Nephron progenitor cell (in vitro differentiated cells): ENCODE measurements around the gene UCHL3.

Experiments
- DNase-seq: peaks from one replicate; pipeline ENCODE4 v3.0.0; 2021
- H3K27ac Mint-ChIP-seq: 2 replicates; pipeline ENCODE4 v1.8.0; 2021; ENCODE audit warnings: mild to moderate bottlenecking, moderate library complexity, mixed read lengths
- H3K27me3 Mint-ChIP-seq: 2 replicates; pipeline ENCODE4 v1.8.0; 2021; ENCODE audit warnings: mild to moderate bottlenecking, low read depth, mixed read lengths; ENCODE audit not compliant: poor library complexity
- H3K36me3 Mint-ChIP-seq: 2 replicates; pipeline ENCODE4 v1.8.0; 2021; ENCODE audit warnings: low read depth, mixed read lengths
- H3K4me1 Mint-ChIP-seq: 2 replicates; pipeline ENCODE4 v1.8.0; 2021; ENCODE audit warnings: mixed read lengths
- H3K4me3 Mint-ChIP-seq: 2 replicates; pipeline ENCODE4 v1.8.0; 2021; ENCODE audit warnings: mild to moderate bottlenecking, moderate library complexity, mixed read lengths
- H3K9me3 Mint-ChIP-seq: 2 replicates; pipeline ENCODE4 v1.8.0; 2021; ENCODE audit warnings: mild to moderate bottlenecking, moderate library complexity, mixed read lengths
- CTCF ChIP-seq: fragments of 200-600 bp; sonication (generic); IDR thresholded peaks from 2 replicates; pipeline ENCODE4 v1.5.0; 2021; ENCODE audit warnings: antibody characterized with exemption

The UCHL3 gene

GRCh38 chr13:75635828-75636435 is 86.3 kb downstream of the UCHL3 start, which contains the start of gene LMO7:
TSS of gene LMO7 (plus strand) at chr13:75636330. CDS start at chr13:75636658, 328 bp downstream.
- DNase-seq: peak; percentile 68
- H3K9me3 Mint-ChIP-seq: peaks cover 15% of the 10 kb centered on the region
- H3K36me3 Mint-ChIP-seq: peaks cover 6% of the 10 kb centered on the region
- H3K4me1 Mint-ChIP-seq: peaks cover 9% of the 10 kb centered on the region
- TF ChIP-seq CTCF: no peak
- peaks cover 66% of the 10 kb centered on the region for H3K27me3 Mint-ChIP-seq
- H3K27ac Mint-ChIP-seq: no peak within 1 kb of the TSS
- H3K4me3 Mint-ChIP-seq: peak within 1 kb of the TSS; percentile 78

GRCh38 chr13:75636436-75637180 is 87.0 kb downstream of the UCHL3 start:
- TF ChIP-seq CTCF: no peak

GRCh38 chr13:75637181-75637750 is 87.7 kb downstream of the UCHL3 start:
- Mint-ChIP-seq H3K9me3 (peaks cover 15% of the 10 kb centered on the region), H3K4me1 (peaks cover 9% of the 10 kb centered on the region), H3K27me3 (peaks cover 66% of the 10 kb centered on the region), H3K36me3 (peaks cover 6% of the 10 kb centered on the region), H3K4me3 (peak overlapping the region; percentile 71), H3K27ac (no peak overlapping the region)
- no peak for DNase-seq
- TF ChIP-seq CTCF: no peak

More at GRCh38 chr13:75636436-75637180, 87.0 kb downstream of the UCHL3 start:
- H3K9me3 Mint-ChIP-seq: peaks cover 15% of the 10 kb centered on the region
- H3K27ac Mint-ChIP-seq: no peak overlapping the region
- H3K36me3 Mint-ChIP-seq: peaks cover 6% of the 10 kb centered on the region
- H3K27me3 Mint-ChIP-seq: peaks cover 66% of the 10 kb centered on the region
- peaks cover 9% of the 10 kb centered on the region for H3K4me1 Mint-ChIP-seq
- peak; percentile 65 for DNase-seq
- peak overlapping the region; percentile 78 for H3K4me3 Mint-ChIP-seq

- Mint-ChIP-seq H3K9me3 (peaks cover 6% of the 10 kb centered on the region), H3K4me1 (peaks cover 9% of the 10 kb centered on the region), H3K36me3 (no peaks in the 10 kb centered on the region), H3K27me3 (peaks cover 52% of the 10 kb centered on the region), H3K4me3 (no peak overlapping the region), H3K27ac (no peak overlapping the region)
- no peak for DNase-seq
- TF ChIP-seq CTCF: no peak
Observed at GRCh38 chr13:75639454-75639853, 89.9 kb downstream of the UCHL3 start.

GRCh38 chr13:75641026-75641425 is 91.4 kb downstream of the UCHL3 start:
- Mint-ChIP-seq H3K27me3 (peaks cover 41% of the 10 kb centered on the region), H3K4me1 (peaks cover 9% of the 10 kb centered on the region), H3K4me3 (no peak overlapping the region), H3K36me3 (no peaks in the 10 kb centered on the region), H3K27ac (no peak overlapping the region), H3K9me3 (no peaks in the 10 kb centered on the region)
- no peak for TF ChIP-seq CTCF
- DNase-seq: no peak
